IMR-90 (cell line): ENCODE data around the gene INPP4A. TPM values are rescaled to one million over a fixed set of nuclear protein-coding genes. Genes with fewer than 3 reads are reported as not detected.

Experiments
- ATAC-seq: fragments of 200-7000 bp; cut with Tn5 transposase; 2 replicates; pipeline ENCODE4 v1.9.1; 2020; ENCODE audit warnings: low read depth, mild to moderate bottlenecking, moderate library complexity
- BruUV-seq: library from RNA; stranded (reverse); fragments of 400-500 nt; replicated peaks from 2 replicates; lab custom pipeline; 2021; lab: Mats Ljungman, UMichigan
- CTCF ChIA-PET: fragments of 300-600 bp; formaldehyde crosslinking; extraction: SDS; loops from one replicate; lab custom pipeline; 2021; ENCODE audit warnings: antibody characterized with exemption; lab: Yijun Ruan, JAX
- POLR2A ChIA-PET: fragments of 300-600 bp; sonication (Branson Sonifier 250); formaldehyde crosslinking; loops from one replicate; lab custom pipeline; 2022; ENCODE audit warnings: antibody characterized with exemption; ENCODE audit not compliant: unreplicated experiment; lab: Charles Lee
- DNase-seq: peaks from one replicate; pipeline ENCODE4 v3.0.0; 2013
- H2AFZ ChIP-seq: replicated peaks from 2 replicates; pipeline ENCODE3; 2013; ENCODE audit warnings: low read length, mild to moderate bottlenecking; ENCODE audit not compliant: poor library complexity
- H2AK5ac ChIP-seq: 2 replicates; pipeline ENCODE4 v1.6.1; 2013; ENCODE audit warnings: low read depth, low read length, inconsistent platforms
- H2AK9ac ChIP-seq: replicated peaks from 2 replicates; pipeline ENCODE3; 2013; ENCODE audit warnings: mild to moderate bottlenecking, low read depth, low read length, moderate library complexity; ENCODE audit not compliant: poor library complexity
- H2BK120ac ChIP-seq: 2 replicates; pipeline ENCODE4 v1.6.1; 2013; ENCODE audit warnings: low read depth, low read length, inconsistent platforms
- H2BK15ac ChIP-seq: 3 replicates; pipeline ENCODE4 v1.6.1; 2013; ENCODE audit warnings: low read depth, low read length, inconsistent platforms
- H2BK20ac ChIP-seq: 2 replicates; pipeline ENCODE4 v1.6.1; 2013; ENCODE audit warnings: low read depth, mild to moderate bottlenecking, inconsistent platforms, low read length, moderate library complexity
- H2BK5ac ChIP-seq: 2 replicates; pipeline ENCODE4 v1.6.1; 2013; ENCODE audit warnings: mild to moderate bottlenecking, low read depth, low read length, inconsistent platforms; ENCODE audit not compliant: poor library complexity, severe bottlenecking
- H3K14ac ChIP-seq: replicated peaks from 2 replicates; pipeline ENCODE4 v1.6.1; 2013; ENCODE audit warnings: low read depth, low read length, inconsistent platforms
- H3K18ac ChIP-seq: 2 replicates; pipeline ENCODE4 v1.6.1; 2013; ENCODE audit warnings: low read depth, low read length, control low read depth
- H3K23ac ChIP-seq: 2 replicates; pipeline ENCODE4 v1.6.1; 2013; ENCODE audit warnings: low read depth, low read length, inconsistent platforms
- H3K27ac ChIP-seq: 2 replicates; pipeline ENCODE4 v1.5.1; 2013; ENCODE audit warnings: mild to moderate bottlenecking, control low read depth, low read length; ENCODE audit not compliant: insufficient read depth
- H3K27me3 ChIP-seq: 2 replicates; pipeline ENCODE4 v1.6.1; 2013; ENCODE audit warnings: low read length; ENCODE audit not compliant: control insufficient read depth, insufficient read depth
- H3K36me3 ChIP-seq: 2 replicates; pipeline ENCODE4 v1.6.1; 2013; ENCODE audit warnings: low read length, mixed read lengths; ENCODE audit not compliant: control insufficient read depth, insufficient read depth
- H3K4ac ChIP-seq: 2 replicates; pipeline ENCODE4 v1.6.1; 2013; ENCODE audit warnings: low read depth, low read length, inconsistent platforms
- H3K4me1 ChIP-seq: 2 replicates; pipeline ENCODE4 v1.6.1; 2013; ENCODE audit warnings: low read length, mixed read lengths; ENCODE audit not compliant: control insufficient read depth, insufficient read depth
- H3K4me2 ChIP-seq: 2 replicates; pipeline ENCODE4 v1.6.1; 2013; ENCODE audit warnings: low read depth, mild to moderate bottlenecking, control low read depth, low read length, moderate library complexity
- H3K4me3 ChIP-seq: 2 replicates; pipeline ENCODE4 v1.5.1; 2013; ENCODE audit warnings: low read depth, mild to moderate bottlenecking, control low read depth, low read length, moderate library complexity; ENCODE audit not compliant: insufficient read depth
- H3K56ac ChIP-seq: 2 replicates; pipeline ENCODE4 v1.6.1; 2013; ENCODE audit warnings: low read length, inconsistent platforms; ENCODE audit not compliant: insufficient read depth; ENCODE audit errors: extremely low read depth
- H3K79me1 ChIP-seq, 2 experiments: 2 replicates each; pipeline ENCODE4 v1.6.1; 2013; ENCODE audit warnings: low read length in 2 of 2, inconsistent platforms in 1 of 2, low read depth in 1 of 2
- H3K9ac ChIP-seq: 2 replicates; pipeline ENCODE4 v1.6.1; 2013; ENCODE audit warnings: low read depth, low read length, control low read depth
- H3K9me1 ChIP-seq: 2 replicates; pipeline ENCODE4 v1.6.1; 2013; ENCODE audit warnings: low read length, inconsistent platforms; ENCODE audit not compliant: insufficient read depth
- H3K9me3 ChIP-seq: 2 replicates; pipeline ENCODE4 v1.6.1; 2013; ENCODE audit warnings: low read length; ENCODE audit not compliant: control insufficient read depth, insufficient read depth
- H4K20me1 ChIP-seq: 2 replicates; pipeline ENCODE4 v1.6.1; 2013; ENCODE audit warnings: low read length, inconsistent platforms; ENCODE audit not compliant: insufficient read depth
- H4K5ac ChIP-seq: 2 replicates; pipeline ENCODE4 v1.6.1; 2013; ENCODE audit warnings: mild to moderate bottlenecking, low read depth, low read length, control low read depth
- H4K8ac ChIP-seq, 2 experiments: 2 replicates each; pipeline ENCODE4 v1.6.1; 2013; ENCODE audit warnings: low read depth in 2 of 2, low read length in 2 of 2, control low read depth in 1 of 2, inconsistent platforms in 1 of 2
- H4K91ac ChIP-seq: 2 replicates; pipeline ENCODE4 v1.6.1; 2013; ENCODE audit warnings: low read depth, low read length, inconsistent platforms; ENCODE audit not compliant: insufficient read depth
- BHLHE40 ChIP-seq: fragments of 150-350 bp; IDR thresholded peaks from 2 replicates; pipeline ENCODE4 v1.6.1; 2016; ENCODE audit warnings: mild to moderate bottlenecking, low read depth, low read length
- CEBPB ChIP-seq: IDR thresholded peaks from 2 replicates; pipeline ENCODE4 v1.6.1; 2012; ENCODE audit warnings: low read depth, low read length, improper control_type of control experiment
- CHD1 ChIP-seq: IDR thresholded peaks from 2 replicates; pipeline ENCODE4 v1.6.1; 2012; ENCODE audit warnings: low read depth, low read length, improper control_type of control experiment
- MAFK ChIP-seq: IDR thresholded peaks from 2 replicates; pipeline ENCODE4 v1.6.1; 2012; ENCODE audit warnings: low read depth, low read length, improper control_type of control experiment
- MAZ ChIP-seq: IDR thresholded peaks from 2 replicates; pipeline ENCODE4 v1.6.1; 2012; ENCODE audit warnings: low read depth, mild to moderate bottlenecking, low read length, improper control_type of control experiment, moderate library complexity, borderline replicate concordance
- MXI1 ChIP-seq: IDR thresholded peaks from 2 replicates; pipeline ENCODE4 v1.6.1; 2012; ENCODE audit warnings: low read depth, mild to moderate bottlenecking, low read length, moderate library complexity, borderline replicate concordance
- NFE2L2 ChIP-seq: fragments of 150-350 bp; IDR thresholded peaks from 2 replicates; pipeline ENCODE4 v1.6.1; 2016; ENCODE audit warnings: low read depth, mild to moderate bottlenecking, low read length
- RAD21 ChIP-seq: IDR thresholded peaks from 2 replicates; pipeline ENCODE4 v1.6.1; 2012; ENCODE audit warnings: low read length, improper control_type of control experiment
- RCOR1 ChIP-seq: IDR thresholded peaks from 2 replicates; pipeline ENCODE4 v1.6.1; 2012; ENCODE audit warnings: mild to moderate bottlenecking, low read length, improper control_type of control experiment; ENCODE audit not compliant: insufficient replicate concordance
- SMC3 ChIP-seq: fragments of 150-350 bp; IDR thresholded peaks from 2 replicates; pipeline ENCODE4 v1.6.1; 2016; ENCODE audit warnings: low read depth, mild to moderate bottlenecking, antibody characterized with exemption, low read length, moderate library complexity
- WGBS, 2 experiments: methylation state at CpG; one replicate each; pipeline versions ENCODE4 v1.1.5 to v1.1.7; 2013; ENCODE audit warnings: missing lambda C conversion rate in 2 of 2; ENCODE audit not compliant: insufficient read length in 1 of 2; ENCODE audit errors: extremely low coverage in 2 of 2; 5-methylcytosine and 5-hydroxymethylcytosine counted together
- dilution Hi-C: fragments of 300-500 bp; cut with HindIII; formaldehyde crosslinking; loops from one replicate; pipeline ENCODE4 v1.14.3; 2018; ENCODE audit warnings: low sequenced_read_pairs; ENCODE audit not compliant: unreplicated experiment
- in situ Hi-C: fragments of 300-500 bp; cut with MboI; formaldehyde crosslinking; loops from 3 replicates; pipeline ENCODE4 v1.14.3; 2019; ENCODE audit warnings: low sequenced_read_pairs, inconsistent platforms, mixed read lengths
- intact Hi-C: fragments of 100-400 bp; cut with micrococcal nuclease; formaldehyde crosslinking; loops from 2 replicates; pipeline ENCODE4 v1.10.0; 2022
- polyA plus RNA-seq, 3 experiments: library from polyadenylated mRNA; depleted of rRNA; stranded (reverse); fragments of >200 nt; gene quantifications; 2 replicates each; pipeline ENCODE4 v1.2.3, GENCODE V29; 2012; ENCODE audit warnings: low replicate concordance in 1 of 3
- total RNA-seq: library from RNA; depleted of rRNA; stranded (reverse); fragments of >200 nt; gene quantifications from 2 replicates; pipeline ENCODE4 v1.2.3, GENCODE V29; 2012
- TF ChIP-seq, protein P1 (sequence below): fragments of 150-350 bp; IDR thresholded peaks from 2 replicates; pipeline ENCODE4 v1.6.1; 2016; ENCODE audit warnings: low read depth, mild to moderate bottlenecking, low read length, moderate library complexity, borderline replicate concordance
- TF ChIP-seq, protein P2 (sequence below): fragments of 150-350 bp; IDR thresholded peaks from 2 replicates; pipeline ENCODE4 v1.6.1; 2017; ENCODE audit warnings: mild to moderate bottlenecking, antibody characterized with exemption, low read length, low read depth
- TF ChIP-seq, protein P3 (sequence below): conservative IDR thresholded peaks from 2 replicates; pipeline ENCODE4 v1.5.1; 2012; ENCODE audit warnings: mild to moderate bottlenecking, low read depth, low read length, improper control_type of control experiment

The INPP4A gene
- total and polyA plus RNA-seq, 2 of the 4 experiments (the other 2 are of a cell fraction), result 14.5 to 27.1 TPM

DNA sequence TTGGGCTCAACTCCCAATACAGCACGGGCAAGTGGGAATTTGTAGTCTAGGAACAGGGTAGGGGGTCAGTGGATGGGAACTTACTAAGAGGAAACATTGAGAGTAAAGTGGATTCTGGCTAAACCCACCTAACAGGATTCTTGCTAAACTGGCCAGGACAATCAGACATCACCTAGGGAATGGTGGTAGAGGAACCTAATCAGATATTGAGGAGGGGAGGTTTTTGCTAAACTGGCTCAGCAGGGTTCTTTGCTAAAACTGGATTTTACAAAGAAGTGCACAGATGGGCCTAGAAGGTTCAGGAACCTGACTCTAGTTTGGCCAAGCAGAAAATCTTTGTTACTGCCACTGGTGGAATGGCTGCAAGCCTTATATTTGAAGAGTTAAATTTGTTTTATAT is 55.9 kb downstream of the INPP4A start:
- Histone ChIP-seq H3K36me3 (no peaks in the 10 kb centered on the region), H3K79me1 (peaks cover 27 to 42% of the 10 kb centered on the region in 2 experiments), H3K56ac (no peak overlapping the region), H3K27me3 (no peaks in the 10 kb centered on the region), H3K4ac (no peak overlapping the region), H3K18ac (no peak overlapping the region), H3K23ac (no peak overlapping the region), H3K4me1 (peaks cover 17% of the 10 kb centered on the region), H3K9me3 (peaks cover 2% of the 10 kb centered on the region; the same call in 1 of the 2 replicates), H2AFZ (no peak overlapping the region), H3K27ac (no peak overlapping the region), H3K14ac (no peak overlapping the region), H4K8ac (no peak overlapping the region), H4K91ac (no peak overlapping the region), H3K9me1 (peaks cover 13% of the 10 kb centered on the region; the same call in 1 of the 2 replicates), H4K20me1 (peaks cover 15% of the 10 kb centered on the region), H3K4me3 (no peak overlapping the region), H2BK120ac (no peak overlapping the region), H2BK15ac (no peak overlapping the region), H3K4me2 (no peak overlapping the region), H3K9ac (no peak overlapping the region), H2BK5ac (no peak overlapping the region), H2AK5ac (no peak overlapping the region), H2BK20ac (no peak overlapping the region), H2AK9ac (no peak overlapping the region), H4K5ac (no peak overlapping the region)
- no CpG with 5 or more reads among the region's 1 CpG for WGBS, 2 experiments
- ATAC-seq (no peak), DNase-seq (no peak)
- in situ Hi-C loops, result no loop called here
- BruUV-seq, result no TSS peak
- TF ChIP-seq MAZ (no peak), MXI1 (no peak), NFE2L2 (no peak), MAFK (no peak), RCOR1 (no peak), CEBPB (no peak), RAD21 (no peak), SMC3 (no peak), CHD1 (no peak), BHLHE40 (no peak)
- TF ChIP-seq, protein P1, sequence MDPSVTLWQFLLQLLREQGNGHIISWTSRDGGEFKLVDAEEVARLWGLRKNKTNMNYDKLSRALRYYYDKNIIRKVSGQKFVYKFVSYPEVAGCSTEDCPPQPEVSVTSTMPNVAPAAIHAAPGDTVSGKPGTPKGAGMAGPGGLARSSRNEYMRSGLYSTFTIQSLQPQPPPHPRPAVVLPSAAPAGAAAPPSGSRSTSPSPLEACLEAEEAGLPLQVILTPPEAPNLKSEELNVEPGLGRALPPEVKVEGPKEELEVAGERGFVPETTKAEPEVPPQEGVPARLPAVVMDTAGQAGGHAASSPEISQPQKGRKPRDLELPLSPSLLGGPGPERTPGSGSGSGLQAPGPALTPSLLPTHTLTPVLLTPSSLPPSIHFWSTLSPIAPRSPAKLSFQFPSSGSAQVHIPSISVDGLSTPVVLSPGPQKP, result no peak
- TF ChIP-seq, protein P2, sequence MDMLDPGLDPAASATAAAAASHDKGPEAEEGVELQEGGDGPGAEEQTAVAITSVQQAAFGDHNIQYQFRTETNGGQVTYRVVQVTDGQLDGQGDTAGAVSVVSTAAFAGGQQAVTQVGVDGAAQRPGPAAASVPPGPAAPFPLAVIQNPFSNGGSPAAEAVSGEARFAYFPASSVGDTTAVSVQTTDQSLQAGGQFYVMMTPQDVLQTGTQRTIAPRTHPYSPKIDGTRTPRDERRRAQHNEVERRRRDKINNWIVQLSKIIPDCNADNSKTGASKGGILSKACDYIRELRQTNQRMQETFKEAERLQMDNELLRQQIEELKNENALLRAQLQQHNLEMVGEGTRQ, result no peak
- TF ChIP-seq, protein P3, sequence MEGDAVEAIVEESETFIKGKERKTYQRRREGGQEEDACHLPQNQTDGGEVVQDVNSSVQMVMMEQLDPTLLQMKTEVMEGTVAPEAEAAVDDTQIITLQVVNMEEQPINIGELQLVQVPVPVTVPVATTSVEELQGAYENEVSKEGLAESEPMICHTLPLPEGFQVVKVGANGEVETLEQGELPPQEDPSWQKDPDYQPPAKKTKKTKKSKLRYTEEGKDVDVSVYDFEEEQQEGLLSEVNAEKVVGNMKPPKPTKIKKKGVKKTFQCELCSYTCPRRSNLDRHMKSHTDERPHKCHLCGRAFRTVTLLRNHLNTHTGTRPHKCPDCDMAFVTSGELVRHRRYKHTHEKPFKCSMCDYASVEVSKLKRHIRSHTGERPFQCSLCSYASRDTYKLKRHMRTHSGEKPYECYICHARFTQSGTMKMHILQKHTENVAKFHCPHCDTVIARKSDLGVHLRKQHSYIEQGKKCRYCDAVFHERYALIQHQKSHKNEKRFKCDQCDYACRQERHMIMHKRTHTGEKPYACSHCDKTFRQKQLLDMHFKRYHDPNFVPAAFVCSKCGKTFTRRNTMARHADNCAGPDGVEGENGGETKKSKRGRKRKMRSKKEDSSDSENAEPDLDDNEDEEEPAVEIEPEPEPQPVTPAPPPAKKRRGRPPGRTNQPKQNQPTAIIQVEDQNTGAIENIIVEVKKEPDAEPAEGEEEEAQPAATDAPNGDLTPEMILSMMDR, result no peak
- ChIA-PET CTCF (no interaction called here), POLR2A (no interaction called here)
- intact Hi-C loops, result no loop called here
- dilution Hi-C loops, result no loop called here
